Measurements from ENCODE around the gene TMC8.

Gene TMC8

DNA sequence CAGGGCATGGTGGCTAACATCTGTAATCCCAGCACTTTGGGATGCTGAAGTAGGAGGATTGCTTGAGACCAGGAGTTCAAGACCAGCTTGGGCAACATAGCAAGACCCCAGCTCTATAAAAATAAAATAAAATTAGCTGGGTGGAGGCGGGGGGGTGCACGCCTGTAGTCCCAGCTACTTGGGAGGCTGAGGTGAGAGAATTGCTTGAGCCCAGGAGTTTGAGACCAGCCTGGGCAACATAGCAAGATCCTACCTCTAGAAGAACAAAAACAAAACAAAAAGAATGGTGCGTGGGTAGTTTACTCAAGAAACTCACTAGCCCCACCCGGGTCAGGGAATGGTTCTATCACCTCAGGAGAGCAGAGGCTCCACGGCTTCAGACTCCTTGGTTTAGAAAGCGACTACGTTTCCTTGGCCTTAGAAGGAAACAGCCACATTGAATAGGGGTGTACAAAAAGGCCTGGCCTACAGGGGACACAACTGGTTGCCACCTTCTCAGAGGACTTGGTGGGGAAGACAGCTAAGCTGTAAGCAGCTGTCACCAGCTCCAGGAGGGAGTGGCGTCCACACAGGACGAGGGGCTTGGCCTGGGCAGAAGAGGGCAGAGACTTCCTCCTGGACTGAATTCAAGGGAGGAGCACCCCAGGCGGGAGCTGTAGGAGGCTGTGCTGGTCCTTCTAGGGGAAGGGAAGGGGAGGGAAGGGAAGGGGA, 55.6 kb downstream of the TMC8 start:
- no peak for TF ChIP-seq CTCF (IDR thresholded peaks at IDR 0.05; ENCODE audit: borderline replicate concordance, extremely low read depth, low read length, poor library complexity, severe bottlenecking)
- Histone ChIP-seq H2AFZ (ENCODE audit: low read depth, low read length) (peak overlapping the region; percentile 42; the same call in 1 of the 2 replicates), H3K4me2 (ENCODE audit: insufficient read depth, low read length) (peak overlapping the region; percentile 92), H4K20me1 (ENCODE audit: insufficient read depth, low read length) (peaks cover 26% of the 10 kb centered on the region), H3K9me3 (ENCODE audit: insufficient read depth, low read length, severe bottlenecking) (no peaks in the 10 kb centered on the region), H3K9ac (ENCODE audit: low read depth, low read length) (peak overlapping the region; percentile 75), H3K79me2 (ENCODE audit: insufficient read depth, low read length) (peaks cover 84% of the 10 kb centered on the region), H3K4me1 (ENCODE audit: insufficient read depth, low read length) (peaks cover 85% of the 10 kb centered on the region), H3K4me3 (ENCODE audit: low read depth in 1 of 2, low read length in 2 of 2) (peak overlapping the region; percentile 32 to 70), H3K27me3 (ENCODE audit: insufficient read depth, low read length, poor library complexity) (no peaks in the 10 kb centered on the region), H3K36me3 (ENCODE audit: insufficient read depth, low read length) (peaks cover 58% of the 10 kb centered on the region), H3K27ac (ENCODE audit: low read length) (peak overlapping the region; percentile 70)
- ATAC-seq (ENCODE audit: insufficient read depth, low read depth), result peak; percentile 3; the same call in 2 of the 3 replicates
- peak; percentile 37 for DNase-seq

- Histone ChIP-seq H3K27ac (ENCODE audit: low read length) (peak within 1 kb of the TSS; percentile 82), H3K27me3 (ENCODE audit: insufficient read depth, low read length, poor library complexity) (no peaks in the 10 kb centered on the region), H3K4me1 (ENCODE audit: insufficient read depth, low read length) (peaks cover 82% of the 10 kb centered on the region), H3K79me2 (ENCODE audit: insufficient read depth, low read length) (peaks cover 80% of the 10 kb centered on the region), H3K36me3 (ENCODE audit: insufficient read depth, low read length) (peaks cover 58% of the 10 kb centered on the region), H4K20me1 (ENCODE audit: insufficient read depth, low read length) (peaks cover 26% of the 10 kb centered on the region), H2AFZ (ENCODE audit: low read depth, low read length) (peak within 1 kb of the TSS; percentile 82), H3K4me2 (ENCODE audit: insufficient read depth, low read length) (peak within 1 kb of the TSS; percentile 92), H3K4me3 (ENCODE audit: low read depth in 1 of 2, low read length in 2 of 2) (peak within 1 kb of the TSS; percentile 37 to 70), H3K9ac (ENCODE audit: low read depth, low read length) (peak within 1 kb of the TSS; percentile 75), H3K9me3 (ENCODE audit: insufficient read depth, low read length, severe bottlenecking) (no peaks in the 10 kb centered on the region)
- TF ChIP-seq EZH2 (IDR thresholded peaks at IDR 0.05; ENCODE audit: borderline replicate concordance, low read depth, low read length, severe bottlenecking), result no peak
- peak; percentile 55 for TF ChIP-seq CTCF (IDR thresholded peaks at IDR 0.05; ENCODE audit: borderline replicate concordance, extremely low read depth, low read length, poor library complexity, severe bottlenecking)
- ATAC-seq (ENCODE audit: insufficient read depth, low read depth) (peak; percentile 92), DNase-seq (peak; percentile 97)
Measured at GRCh38 chr17:78186692-78187595, 56.4 kb downstream of the TMC8 start, which contains the start of the genes AFMID and TK1. Gene AFMID, plus strand, starts transcription at chr17:78187362. Its CDS starts 9 bp downstream, at chr17:78187371. Gene TK1, minus strand, starts transcription at chr17:78187052. Its CDS starts 58 bp downstream, at chr17:78186994.

Data from DND-41 (cell line).